Bronchial epithelial cell (primary cell): Measurements from ENCODE around the gene SPI1. TPM values are rescaled to one million over a fixed set of nuclear protein-coding genes. Genes with fewer than 3 reads are reported as not detected.
"Not testable (repeated sequence)": the region's sequence is repeated elsewhere in the genome, so short reads cannot be mapped to it uniquely, and the experiment has no call there.

Experiments used
- DNase-seq: peaks from one replicate; pipeline ENCODE4 v3.0.0-alpha.2; 2010; ENCODE audit warnings: low read depth
- FAIRE-seq: peaks from 2 replicates; lab custom pipeline; 2011; peaks lifted over from hg19 to GRCh38; lab: Jason Lieb, UNC
- H3K27me3 ChIP-seq: 2 replicates; pipeline ENCODE4 v1.5.1; 2011; ENCODE audit warnings: low read length; ENCODE audit not compliant: control insufficient read depth, insufficient read depth
- H3K36me3 ChIP-seq: 2 replicates; pipeline ENCODE4 v1.5.1; 2011; ENCODE audit warnings: low read length; ENCODE audit not compliant: control insufficient read depth, insufficient read depth
- H3K4me3 ChIP-seq: 2 replicates; pipeline ENCODE4 v1.5.1; 2011; ENCODE audit warnings: mild to moderate bottlenecking, low read depth, low read length, control low read depth
- CTCF ChIP-seq: IDR thresholded peaks from 2 replicates; pipeline ENCODE4 v1.5.1; 2011; ENCODE audit warnings: mild to moderate bottlenecking, moderate library complexity, low read length, control low read depth, inconsistent platforms; ENCODE audit not compliant: insufficient read depth, severe bottlenecking
- total RNA-seq: library from RNA; depleted of rRNA; stranded (reverse); fragments of >200 nt; gene quantifications from 2 replicates; pipeline ENCODE4 v1.2.1, GENCODE V29; 2014

The SPI1 gene
- total RNA-seq, 1 donor from 2014 or later: not detected

DNA sequence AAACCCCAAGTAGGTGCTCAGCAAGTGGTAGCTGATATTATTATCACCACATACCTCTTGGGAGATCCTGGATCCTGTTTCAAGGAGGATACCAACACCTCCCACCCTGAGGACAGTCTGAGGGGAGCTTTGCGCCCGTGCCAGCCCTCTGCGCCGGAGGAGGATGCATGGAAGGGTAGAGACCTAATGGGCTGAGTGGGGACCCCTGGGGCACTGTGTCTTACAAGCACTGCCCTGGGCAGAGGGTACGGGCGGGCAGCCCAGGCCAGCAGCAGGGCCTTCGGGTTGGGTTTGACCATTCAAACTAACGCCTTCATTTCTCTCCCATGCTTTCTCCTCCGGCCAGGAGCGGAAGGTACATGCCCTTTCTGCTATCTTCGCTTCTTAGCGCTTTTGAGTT lies 52.1 kb downstream of the SPI1 start:
- Histone ChIP-seq H3K4me3 (no peak overlapping the region), H3K36me3 (peaks cover 14% of the 10 kb centered on the region), H3K27me3 (no peaks in the 10 kb centered on the region)
- TF ChIP-seq CTCF: no peak
- DNase-seq (no peak), FAIRE-seq (no peak)

- H3K36me3 ChIP-seq: peaks cover 14% of the 10 kb centered on the region
- no peak for DNase-seq
- H3K27me3 ChIP-seq: no peaks in the 10 kb centered on the region
- no peak for TF ChIP-seq CTCF
- FAIRE-seq: no peak
- no peak overlapping the region for H3K4me3 ChIP-seq
Measured at GRCh38 chr11:47325271-47326041, 52.9 kb downstream of the SPI1 start.

GRCh38 chr11:47324520-47324919 lies 53.8 kb downstream of the SPI1 start:
- H3K4me3 ChIP-seq: no peak overlapping the region
- peaks cover 14% of the 10 kb centered on the region for H3K36me3 ChIP-seq
- FAIRE-seq (no peak), DNase-seq (no peak)
- no peak for TF ChIP-seq CTCF
- no peaks in the 10 kb centered on the region for H3K27me3 ChIP-seq

DNA sequence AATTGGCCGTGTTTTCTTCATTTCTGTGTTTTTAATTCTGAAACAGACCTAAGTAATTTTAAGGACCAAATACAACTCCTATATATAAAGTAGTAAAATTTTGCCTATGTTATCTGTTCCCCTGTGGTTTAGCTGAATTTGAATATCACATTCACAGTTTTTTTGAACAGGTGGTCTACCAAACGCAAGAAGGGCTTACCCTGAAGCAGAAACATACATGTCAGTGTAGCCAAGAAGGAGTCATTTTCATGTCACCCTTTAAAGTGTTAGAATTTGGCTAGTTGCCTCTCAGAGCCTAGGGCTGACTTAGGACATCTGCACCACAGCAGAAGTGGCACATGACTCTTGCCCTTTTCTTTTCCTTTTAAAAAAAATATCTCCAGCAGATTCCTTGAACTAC lies 60.2 kb downstream of the SPI1 start:
- FAIRE-seq: no peak
- no peak overlapping the region for H3K4me3 ChIP-seq
- DNase-seq: no peak
- H3K36me3 ChIP-seq: peaks cover 5% of the 10 kb centered on the region
- H3K27me3 ChIP-seq: no peaks in the 10 kb centered on the region
- TF ChIP-seq CTCF: no peak

GRCh38 chr11:47317064-47317828 lies 61.1 kb downstream of the SPI1 start:
- H3K36me3 ChIP-seq: peaks cover 5% of the 10 kb centered on the region
- H3K27me3 ChIP-seq: no peaks in the 10 kb centered on the region
- no peak for DNase-seq
- H3K4me3 ChIP-seq: no peak overlapping the region
- no peak for TF ChIP-seq CTCF
- no peak for FAIRE-seq

DNA sequence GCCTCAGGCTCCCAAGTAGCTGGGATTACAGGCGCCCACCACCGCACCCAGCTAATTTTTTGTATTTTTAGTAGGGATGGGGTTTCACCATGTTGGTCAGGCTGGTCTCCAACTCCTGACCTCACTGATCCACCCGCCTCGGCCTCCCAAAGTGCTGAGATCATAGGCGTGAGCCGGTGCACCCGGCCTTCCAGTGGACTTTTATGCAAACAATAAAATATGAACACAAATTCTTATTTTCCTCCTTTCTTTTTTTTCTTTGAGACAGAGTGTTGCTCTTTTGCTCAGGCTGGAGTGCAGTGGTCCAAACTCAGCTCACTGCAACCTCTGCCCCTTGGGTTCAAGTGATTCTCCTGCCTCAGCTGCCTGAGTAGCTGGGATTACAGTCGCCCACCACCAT lies 61.8 kb downstream of the SPI1 start:
- not testable (repeated sequence) for H3K4me3 ChIP-seq, DNase-seq, H3K27me3 ChIP-seq, FAIRE-seq, H3K36me3 ChIP-seq
